A549 treated with dexamethasone at 1 μM for 4 hours (cell line): ENCODE data around the gene IL1B. TPM values are rescaled to one million over a fixed set of nuclear protein-coding genes. Genes with fewer than 3 reads are reported as not detected.

ENCODE experiments used
- total RNA-seq: library from RNA; stranded (reverse); fragments of 200-300 nt; extraction: Qiagen RNA extraction; gene quantifications from 5 replicates; pipeline ENCODE4 v1.2.3, GENCODE V29; 2022

Gene IL1B
- 0.11 to 0.27 TPM (median 0.16 TPM) in 4 of 5 replicates, not detected in the other for total RNA-seq

GRCh38 chr2:112836695-112837117 is at the start of gene IL1B:
TSS of gene IL1B (minus strand) at chr2:112836779. CDS start at chr2:112836229, 550 bp downstream.

GRCh38 chr2:112784199-112785189 is 52.1 kb downstream of the IL1B start, which contains the start of gene IL1A:
TSS of gene IL1A (minus strand) at chr2:112784493. CDS start at chr2:112783770, 723 bp downstream.

Other genes starting within 250 kb of the IL1B start
- gene SLC20A1, start 190.8 kb downstream of the IL1B start, total RNA-seq = 149 to 180 TPM (median 171 TPM) in 5 replicates
- gene NT5DC4, start 115.8 kb downstream of the IL1B start, total RNA-seq = 0.05 TPM in 1 of 5 replicates, not detected in the others
- 12.4 to 16.9 TPM (median 16.7 TPM) in 5 replicates for gene CKAP2L, start 72.2 kb downstream of the IL1B start, total RNA-seq
- 0.18 to 0.50 TPM (median 0.29 TPM) in 5 replicates for gene IL1A, start 52.3 kb downstream of the IL1B start, total RNA-seq
- 0.23 TPM in 1 of 5 replicates, not detected in the others for gene IL37, start 74.4 kb upstream of the IL1B start, total RNA-seq
- gene IL36G, start 141.2 kb upstream of the IL1B start, total RNA-seq = not detected in 5 replicates
- not detected in 5 replicates for gene IL36A, start 168.7 kb upstream of the IL1B start, total RNA-seq
- 0.09 to 0.28 TPM (median 0.13 TPM) in 3 of 5 replicates, not detected in the others for gene IL36B, start 216.1 kb upstream of the IL1B start, total RNA-seq
- gene IL36RN, start 222.4 kb upstream of the IL1B start, total RNA-seq = 0.03 to 0.12 TPM in 2 of 5 replicates, not detected in the others
- gene IL1F10, start 231.2 kb upstream of the IL1B start, total RNA-seq = not detected in 5 replicates